Astrocyte (in vitro differentiated cells and primary cell): ENCODE measurements around the gene ST8SIA2.

ENCODE experiments used
- EZH2 ChIP-seq: IDR thresholded peaks from 2 replicates; pipeline ENCODE4 v1.6.1; 2012; ENCODE audit warnings: mild to moderate bottlenecking, low read length, inconsistent platforms; ENCODE audit not compliant: insufficient read depth
- TF ChIP-seq, protein P1 (sequence below): IDR thresholded peaks from 2 replicates; pipeline ENCODE4 v1.5.1; 2011; ENCODE audit warnings: low read depth, mild to moderate bottlenecking, inconsistent platforms, low read length, moderate library complexity; ENCODE audit not compliant: insufficient read depth

GRCh38 chr15:92460023-92460422, 66.3 kb downstream of the ST8SIA2 start:
- TF ChIP-seq, protein P1, sequence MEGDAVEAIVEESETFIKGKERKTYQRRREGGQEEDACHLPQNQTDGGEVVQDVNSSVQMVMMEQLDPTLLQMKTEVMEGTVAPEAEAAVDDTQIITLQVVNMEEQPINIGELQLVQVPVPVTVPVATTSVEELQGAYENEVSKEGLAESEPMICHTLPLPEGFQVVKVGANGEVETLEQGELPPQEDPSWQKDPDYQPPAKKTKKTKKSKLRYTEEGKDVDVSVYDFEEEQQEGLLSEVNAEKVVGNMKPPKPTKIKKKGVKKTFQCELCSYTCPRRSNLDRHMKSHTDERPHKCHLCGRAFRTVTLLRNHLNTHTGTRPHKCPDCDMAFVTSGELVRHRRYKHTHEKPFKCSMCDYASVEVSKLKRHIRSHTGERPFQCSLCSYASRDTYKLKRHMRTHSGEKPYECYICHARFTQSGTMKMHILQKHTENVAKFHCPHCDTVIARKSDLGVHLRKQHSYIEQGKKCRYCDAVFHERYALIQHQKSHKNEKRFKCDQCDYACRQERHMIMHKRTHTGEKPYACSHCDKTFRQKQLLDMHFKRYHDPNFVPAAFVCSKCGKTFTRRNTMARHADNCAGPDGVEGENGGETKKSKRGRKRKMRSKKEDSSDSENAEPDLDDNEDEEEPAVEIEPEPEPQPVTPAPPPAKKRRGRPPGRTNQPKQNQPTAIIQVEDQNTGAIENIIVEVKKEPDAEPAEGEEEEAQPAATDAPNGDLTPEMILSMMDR = no peak
- TF ChIP-seq EZH2 = no peak
